C4-2B (cell line): ENCODE measurements around the gene SPDYE3.

ENCODE experiments used
- ZFX ChIP-seq: fragments of 450-650 bp; IDR thresholded peaks from 2 replicates; pipeline ENCODE4 v1.6.1; 2017
- TF ChIP-seq, protein P1 (sequence below): fragments of 450-650 bp; conservative IDR thresholded peaks from 2 replicates; pipeline ENCODE4 v1.5.1; 2017; ENCODE audit warnings: mild to moderate bottlenecking

DNA sequence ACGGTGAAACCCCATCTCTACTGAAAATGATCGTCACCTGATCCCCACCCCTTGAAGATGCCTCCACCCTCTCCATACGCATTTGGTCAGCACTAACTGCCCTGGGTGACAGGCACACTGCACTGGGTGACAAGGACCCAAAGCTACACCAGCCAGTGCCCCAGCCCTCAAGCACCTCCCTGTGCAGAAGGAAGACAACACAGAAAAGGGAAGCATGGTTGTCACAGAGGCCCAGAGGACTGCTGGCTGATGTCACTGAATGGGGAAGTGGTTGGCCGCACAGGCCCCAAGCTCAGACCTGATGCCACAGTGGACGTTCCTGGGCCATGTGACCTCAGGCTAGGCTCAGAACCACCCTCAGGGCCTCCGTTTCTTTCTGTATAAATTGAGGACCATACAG lies 61.6 kb downstream of the SPDYE3 start:
- TF ChIP-seq, protein P1, sequence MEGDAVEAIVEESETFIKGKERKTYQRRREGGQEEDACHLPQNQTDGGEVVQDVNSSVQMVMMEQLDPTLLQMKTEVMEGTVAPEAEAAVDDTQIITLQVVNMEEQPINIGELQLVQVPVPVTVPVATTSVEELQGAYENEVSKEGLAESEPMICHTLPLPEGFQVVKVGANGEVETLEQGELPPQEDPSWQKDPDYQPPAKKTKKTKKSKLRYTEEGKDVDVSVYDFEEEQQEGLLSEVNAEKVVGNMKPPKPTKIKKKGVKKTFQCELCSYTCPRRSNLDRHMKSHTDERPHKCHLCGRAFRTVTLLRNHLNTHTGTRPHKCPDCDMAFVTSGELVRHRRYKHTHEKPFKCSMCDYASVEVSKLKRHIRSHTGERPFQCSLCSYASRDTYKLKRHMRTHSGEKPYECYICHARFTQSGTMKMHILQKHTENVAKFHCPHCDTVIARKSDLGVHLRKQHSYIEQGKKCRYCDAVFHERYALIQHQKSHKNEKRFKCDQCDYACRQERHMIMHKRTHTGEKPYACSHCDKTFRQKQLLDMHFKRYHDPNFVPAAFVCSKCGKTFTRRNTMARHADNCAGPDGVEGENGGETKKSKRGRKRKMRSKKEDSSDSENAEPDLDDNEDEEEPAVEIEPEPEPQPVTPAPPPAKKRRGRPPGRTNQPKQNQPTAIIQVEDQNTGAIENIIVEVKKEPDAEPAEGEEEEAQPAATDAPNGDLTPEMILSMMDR = no peak
- TF ChIP-seq ZFX = no peak
